ENCODE results near the gene PDE8A. TPM values are rescaled to one million over a fixed set of nuclear protein-coding genes. Genes with fewer than 3 reads are reported as not detected.

Gene PDE8A
- total RNA-seq, 1 donor = 30.4 TPM

- H4K20me1 ChIP-seq (ENCODE audit: insufficient read depth, low read length) = no peaks in the 10 kb centered on the region
- H3K9me3 ChIP-seq (ENCODE audit: low read depth, low read length) = no peaks in the 10 kb centered on the region
- no peak overlapping the region for H3K27ac ChIP-seq (ENCODE audit: low read depth, low read length)
- peaks cover 3% of the 10 kb centered on the region for H3K27me3 ChIP-seq (ENCODE audit: insufficient read depth, low read length)
- no peaks in the 10 kb centered on the region for H3K79me2 ChIP-seq (ENCODE audit: insufficient read depth, low read length)
- H3K4me3 ChIP-seq (ENCODE audit: insufficient read depth, low read length) = no peak overlapping the region
- no peak for DNase-seq (ENCODE audit: insufficient read length, low spot score, missing footprints)
- no peaks in the 10 kb centered on the region for H3K36me3 ChIP-seq (ENCODE audit: insufficient read depth, low read length)
- no peak overlapping the region for H2AFZ ChIP-seq (ENCODE audit: low read length)
- H3K4me2 ChIP-seq (ENCODE audit: insufficient read depth, low read length) = no peak overlapping the region
- no peak for TF ChIP-seq CTCF (IDR thresholded peaks at IDR 0.05; ENCODE audit: extremely low read depth, low read depth, low read length)
- H3K4me1 ChIP-seq (ENCODE audit: insufficient read depth, low read length) = no peaks in the 10 kb centered on the region
Observed at GRCh38 chr15:85151861-85152260, 170.2 kb downstream of the PDE8A start.

DNA sequence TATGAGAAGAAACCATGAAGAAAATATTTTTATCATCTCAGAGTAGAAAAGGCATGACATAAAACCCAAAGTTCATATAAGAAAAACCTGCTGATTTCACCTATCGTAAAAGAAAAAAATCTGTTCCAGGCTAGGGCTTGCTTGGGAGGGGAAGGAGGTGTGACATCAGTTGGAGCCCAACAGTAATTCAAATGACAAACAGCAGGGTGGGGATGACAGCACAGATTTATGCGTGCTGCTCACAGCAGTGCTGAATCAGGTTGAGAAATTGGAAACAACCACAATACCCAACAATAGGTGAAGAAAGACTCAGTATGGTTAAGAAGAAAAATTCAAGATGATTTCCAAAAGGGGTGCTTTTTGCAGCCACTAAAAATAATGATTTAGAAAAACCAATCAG, 172.4 kb downstream of the PDE8A start:
- Histone ChIP-seq H3K27ac (ENCODE audit: low read depth, low read length) (no peak overlapping the region), H2AFZ (ENCODE audit: low read length) (no peak overlapping the region), H3K4me3 (ENCODE audit: insufficient read depth, low read length) (no peak overlapping the region), H3K27me3 (ENCODE audit: insufficient read depth, low read length) (peaks cover 6% of the 10 kb centered on the region), H3K4me1 (ENCODE audit: insufficient read depth, low read length) (no peaks in the 10 kb centered on the region), H3K4me2 (ENCODE audit: insufficient read depth, low read length) (no peak overlapping the region), H3K9me3 (ENCODE audit: low read depth, low read length) (no peaks in the 10 kb centered on the region), H3K79me2 (ENCODE audit: insufficient read depth, low read length) (no peaks in the 10 kb centered on the region), H3K36me3 (ENCODE audit: insufficient read depth, low read length) (no peaks in the 10 kb centered on the region), H4K20me1 (ENCODE audit: insufficient read depth, low read length) (no peaks in the 10 kb centered on the region)
- DNase-seq (ENCODE audit: insufficient read length, low spot score, missing footprints) = no peak
- no peak for TF ChIP-seq CTCF (IDR thresholded peaks at IDR 0.05; ENCODE audit: extremely low read depth, low read depth, low read length)

GRCh38 chr15:85155360-85155759, 173.7 kb downstream of the PDE8A start:
- Histone ChIP-seq H3K4me3 (ENCODE audit: insufficient read depth, low read length) (no peak overlapping the region), H3K27ac (ENCODE audit: low read depth, low read length) (no peak overlapping the region), H2AFZ (ENCODE audit: low read length) (no peak overlapping the region), H3K79me2 (ENCODE audit: insufficient read depth, low read length) (no peaks in the 10 kb centered on the region), H3K36me3 (ENCODE audit: insufficient read depth, low read length) (no peaks in the 10 kb centered on the region), H3K27me3 (ENCODE audit: insufficient read depth, low read length) (peaks cover 3% of the 10 kb centered on the region), H3K4me2 (ENCODE audit: insufficient read depth, low read length) (no peak overlapping the region), H3K9me3 (ENCODE audit: low read depth, low read length) (no peaks in the 10 kb centered on the region), H4K20me1 (ENCODE audit: insufficient read depth, low read length) (no peaks in the 10 kb centered on the region), H3K4me1 (ENCODE audit: insufficient read depth, low read length) (no peaks in the 10 kb centered on the region)
- DNase-seq (ENCODE audit: insufficient read length, low spot score, missing footprints) = no peak
- no peak for TF ChIP-seq CTCF (IDR thresholded peaks at IDR 0.05; ENCODE audit: extremely low read depth, low read depth, low read length)

- H4K20me1 ChIP-seq (ENCODE audit: insufficient read depth, low read length) = no peaks in the 10 kb centered on the region
- no peaks in the 10 kb centered on the region for H3K79me2 ChIP-seq (ENCODE audit: insufficient read depth, low read length)
- H2AFZ ChIP-seq (ENCODE audit: low read length) = no peak overlapping the region
- no peak overlapping the region for H3K27ac ChIP-seq (ENCODE audit: low read depth, low read length)
- no peaks in the 10 kb centered on the region for H3K9me3 ChIP-seq (ENCODE audit: low read depth, low read length)
- no peak for DNase-seq (ENCODE audit: insufficient read length, low spot score, missing footprints)
- peaks cover 3% of the 10 kb centered on the region for H3K27me3 ChIP-seq (ENCODE audit: insufficient read depth, low read length)
- H3K4me2 ChIP-seq (ENCODE audit: insufficient read depth, low read length) = no peak overlapping the region
- no peaks in the 10 kb centered on the region for H3K4me1 ChIP-seq (ENCODE audit: insufficient read depth, low read length)
- no peaks in the 10 kb centered on the region for H3K36me3 ChIP-seq (ENCODE audit: insufficient read depth, low read length)
- no peak for TF ChIP-seq CTCF (IDR thresholded peaks at IDR 0.05; ENCODE audit: extremely low read depth, low read depth, low read length)
- H3K4me3 ChIP-seq (ENCODE audit: insufficient read depth, low read length) = no peak overlapping the region
Observed at GRCh38 chr15:85155857-85156256, 174.2 kb downstream of the PDE8A start.
